ENCODE measurements around the gene AKT1. TPM values are rescaled to one million over a fixed set of nuclear protein-coding genes. Genes with fewer than 3 reads are reported as not detected.
"Not testable (repeated sequence)": the region's sequence is repeated elsewhere in the genome, so short reads cannot be mapped to it uniquely, and the experiment has no call there.

AKT1 gene
- polyA plus RNA-seq, 2 donors = 62.6 to 62.9 TPM

GRCh38 chr14:104734601-104734990 lies 61.0 kb downstream of the AKT1 start:
- Histone ChIP-seq H3K9me3 (ENCODE audit: control insufficient read depth in 2 of 2, insufficient read depth in 1 of 2, low read depth in 1 of 2, low read length in 1 of 2) (no peaks in the 10 kb centered on the region), H3K27me3 (ENCODE audit: control insufficient read depth in 1 of 2, insufficient read depth in 2 of 2, low read length in 2 of 2) (no peaks in the 10 kb centered on the region), H3K27ac (ENCODE audit: low read depth in 2 of 2, low read length in 1 of 2) (peak overlapping the region in 1 of 2 donors; percentile 14), H3K4me3 (ENCODE audit: low read depth in 1 of 2, low read length in 2 of 2) (no peak overlapping the region), H3K36me3 (ENCODE audit: control insufficient read depth in 2 of 2, insufficient read depth in 2 of 2, low read length in 1 of 2) (no peaks in the 10 kb centered on the region), H3K4me1 (ENCODE audit: control insufficient read depth in 2 of 2, insufficient read depth in 2 of 2, low read length in 1 of 2) (peaks cover 5 to 38% of the 10 kb centered on the region in 2 donors)
- WGBS, 2 donors = 87 to 93% methylated on average over 9 of the region's 9 CpGs

DNA sequence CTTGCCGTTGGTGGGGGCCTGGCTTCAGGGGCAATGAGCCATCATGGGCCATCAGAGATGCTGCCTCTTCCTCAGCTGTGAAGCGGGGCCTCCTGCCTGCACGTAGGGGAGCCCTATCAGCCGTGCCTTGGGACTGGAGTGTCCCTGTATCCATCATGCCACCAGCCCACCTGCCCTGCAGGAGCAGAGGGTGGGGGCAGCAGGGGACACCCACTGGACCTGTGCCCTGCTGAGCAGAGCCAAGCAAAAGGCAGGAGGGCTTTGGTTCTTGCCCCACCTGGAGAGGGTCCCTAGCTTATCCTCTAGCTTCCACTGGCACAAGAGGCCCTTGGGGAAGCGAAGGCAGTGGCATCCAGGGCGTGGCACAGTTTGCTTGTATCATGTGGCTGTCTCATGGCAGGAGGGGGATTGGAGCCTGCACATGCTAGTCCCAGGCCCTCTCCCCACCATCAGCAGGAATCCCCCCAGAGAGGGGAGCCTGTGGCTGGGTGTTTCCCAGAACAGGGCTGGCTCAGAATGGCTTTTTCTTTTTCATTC lies 61.4 kb downstream of the AKT1 start:
- Histone ChIP-seq H3K9me3 (ENCODE audit: control insufficient read depth in 2 of 2, insufficient read depth in 1 of 2, low read depth in 1 of 2, low read length in 1 of 2) (no peaks in the 10 kb centered on the region), H3K36me3 (ENCODE audit: control insufficient read depth in 2 of 2, insufficient read depth in 2 of 2, low read length in 1 of 2) (no peaks in the 10 kb centered on the region), H3K4me1 (ENCODE audit: control insufficient read depth in 2 of 2, insufficient read depth in 2 of 2, low read length in 1 of 2) (peaks cover 5 to 38% of the 10 kb centered on the region in 2 donors), H3K4me3 (ENCODE audit: low read depth in 1 of 2, low read length in 2 of 2) (no peak overlapping the region), H3K27me3 (ENCODE audit: control insufficient read depth in 1 of 2, insufficient read depth in 2 of 2, low read length in 2 of 2) (no peaks in the 10 kb centered on the region), H3K27ac (ENCODE audit: low read depth in 2 of 2, low read length in 1 of 2) (peak overlapping the region in 1 of 2 donors; percentile 17)
- WGBS, 2 donors = 86 to 94% methylated on average over 6 of the region's 6 CpGs

- peak overlapping the region; percentile 45 to 76 for H3K27ac ChIP-seq (ENCODE audit: low read depth in 2 of 2, low read length in 1 of 2)
- H3K9me3 ChIP-seq (ENCODE audit: control insufficient read depth in 2 of 2, insufficient read depth in 1 of 2, low read depth in 1 of 2, low read length in 1 of 2) = no peaks in the 10 kb centered on the region
- H3K4me1 ChIP-seq (ENCODE audit: control insufficient read depth in 2 of 2, insufficient read depth in 2 of 2, low read length in 1 of 2) = peaks cover 5 to 38% of the 10 kb centered on the region in 2 donors
- H3K36me3 ChIP-seq (ENCODE audit: control insufficient read depth in 2 of 2, insufficient read depth in 2 of 2, low read length in 1 of 2) = no peaks in the 10 kb centered on the region
- 66 to 75% methylated on average over 23 of the region's 23 CpGs for WGBS, 2 donors
- H3K27me3 ChIP-seq (ENCODE audit: control insufficient read depth in 1 of 2, insufficient read depth in 2 of 2, low read length in 2 of 2) = no peaks in the 10 kb centered on the region
- H3K4me3 ChIP-seq (ENCODE audit: low read depth in 1 of 2, low read length in 2 of 2) = no peak overlapping the region
Measured at GRCh38 chr14:104732931-104733681, 62.4 kb downstream of the AKT1 start.

- Histone ChIP-seq H3K4me1 (ENCODE audit: control insufficient read depth in 2 of 2, insufficient read depth in 2 of 2, low read length in 1 of 2) (peaks cover 5 to 38% of the 10 kb centered on the region in 2 donors), H3K4me3 (ENCODE audit: low read depth in 1 of 2, low read length in 2 of 2) (no peak overlapping the region), H3K27ac (ENCODE audit: low read depth in 2 of 2, low read length in 1 of 2) (peak overlapping the region; percentile 45 to 76), H3K36me3 (ENCODE audit: control insufficient read depth in 2 of 2, insufficient read depth in 2 of 2, low read length in 1 of 2) (no peaks in the 10 kb centered on the region), H3K27me3 (ENCODE audit: control insufficient read depth in 1 of 2, insufficient read depth in 2 of 2, low read length in 2 of 2) (no peaks in the 10 kb centered on the region), H3K9me3 (ENCODE audit: control insufficient read depth in 2 of 2, insufficient read depth in 1 of 2, low read depth in 1 of 2, low read length in 1 of 2) (no peaks in the 10 kb centered on the region)
- 45 to 47% methylated on average over 13 to 14 of the region's 14 CpGs for WGBS, 2 donors
Measured at GRCh38 chr14:104732355-104732804, 63.2 kb downstream of the AKT1 start.

- Histone ChIP-seq H3K36me3 (ENCODE audit: control insufficient read depth in 2 of 2, insufficient read depth in 2 of 2, low read length in 1 of 2) (no peaks in the 10 kb centered on the region), H3K9me3 (ENCODE audit: control insufficient read depth in 2 of 2, insufficient read depth in 1 of 2, low read depth in 1 of 2, low read length in 1 of 2) (no peaks in the 10 kb centered on the region), H3K27ac (ENCODE audit: low read depth in 2 of 2, low read length in 1 of 2) (peak overlapping the region; percentile 45 to 65), H3K4me3 (ENCODE audit: low read depth in 1 of 2, low read length in 2 of 2) (no peak overlapping the region), H3K27me3 (ENCODE audit: control insufficient read depth in 1 of 2, insufficient read depth in 2 of 2, low read length in 2 of 2) (no peaks in the 10 kb centered on the region), H3K4me1 (ENCODE audit: control insufficient read depth in 2 of 2, insufficient read depth in 2 of 2, low read length in 1 of 2) (peaks cover 5 to 38% of the 10 kb centered on the region in 2 donors)
- WGBS, 2 donors = 89% methylated on average over 17 to 18 of the region's 18 CpGs
Measured at GRCh38 chr14:104731320-104732294, 63.9 kb downstream of the AKT1 start.

GRCh38 chr14:104730487-104730886 lies 65.1 kb downstream of the AKT1 start:
- Histone ChIP-seq H3K4me3 (ENCODE audit: low read depth in 1 of 2, low read length in 2 of 2) (no peak overlapping the region), H3K27ac (ENCODE audit: low read depth in 2 of 2, low read length in 1 of 2) (no peak overlapping the region), H3K4me1 (ENCODE audit: control insufficient read depth in 2 of 2, insufficient read depth in 2 of 2, low read length in 1 of 2) (peaks cover 5 to 32% of the 10 kb centered on the region in 2 donors), H3K27me3 (ENCODE audit: control insufficient read depth in 1 of 2, insufficient read depth in 2 of 2, low read length in 2 of 2) (no peaks in the 10 kb centered on the region), H3K36me3 (ENCODE audit: control insufficient read depth in 2 of 2, insufficient read depth in 2 of 2, low read length in 1 of 2) (no peaks in the 10 kb centered on the region), H3K9me3 (ENCODE audit: control insufficient read depth in 2 of 2, insufficient read depth in 1 of 2, low read depth in 1 of 2, low read length in 1 of 2) (no peaks in the 10 kb centered on the region)
- WGBS, 2 donors = 83 to 92% methylated on average over 5 of the region's 5 CpGs

DNA sequence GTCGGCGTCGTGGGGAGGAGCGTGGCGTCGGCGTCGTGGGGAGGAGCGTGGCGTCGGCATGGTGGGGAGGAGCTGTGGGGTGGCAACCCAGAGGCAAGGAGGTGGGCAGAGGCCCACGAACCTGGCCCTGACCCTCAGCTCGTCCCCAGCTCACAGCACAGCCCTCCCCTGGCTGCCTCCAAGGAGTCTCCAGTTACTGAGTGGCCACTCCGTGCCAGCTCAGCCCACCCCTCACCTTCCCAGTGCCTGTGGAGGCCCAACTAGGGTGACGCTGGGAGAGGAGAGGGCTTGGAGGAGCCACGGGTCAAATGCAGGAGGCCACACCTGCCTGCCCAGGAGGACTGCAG lies 65.7 kb downstream of the AKT1 start:
- 72 to 92% methylated on average over 5 to 16 of the region's 16 CpGs for WGBS, 2 donors
- H3K36me3 ChIP-seq (ENCODE audit: control insufficient read depth in 2 of 2, insufficient read depth in 2 of 2, low read length in 1 of 2) = no peaks in the 10 kb centered on the region
- peaks cover 5 to 29% of the 10 kb centered on the region in 2 donors for H3K4me1 ChIP-seq (ENCODE audit: control insufficient read depth in 2 of 2, insufficient read depth in 2 of 2, low read length in 1 of 2)

GRCh38 chr14:104729176-104729834 lies 66.2 kb downstream of the AKT1 start:
- not testable (repeated sequence) for H3K9me3 ChIP-seq (ENCODE audit: control insufficient read depth in 2 of 2, insufficient read depth in 1 of 2, low read depth in 1 of 2, low read length in 1 of 2); H3K36me3 ChIP-seq (ENCODE audit: control insufficient read depth in 2 of 2, insufficient read depth in 2 of 2, low read length in 1 of 2); H3K27ac ChIP-seq (ENCODE audit: low read depth in 2 of 2, low read length in 1 of 2); H3K27me3 ChIP-seq (ENCODE audit: control insufficient read depth in 1 of 2, insufficient read depth in 2 of 2, low read length in 2 of 2); H3K4me3 ChIP-seq (ENCODE audit: low read depth in 1 of 2, low read length in 2 of 2)
- H3K4me1 ChIP-seq (ENCODE audit: control insufficient read depth in 2 of 2, insufficient read depth in 2 of 2, low read length in 1 of 2) = peaks cover 5 to 34% of the 10 kb centered on the region in 2 donors
- 94 to 96% methylated on average over 31 to 72 of the region's 73 CpGs for WGBS, 2 donors

More for the DNA sequence above, 65.7 kb downstream of the AKT1 start:
- Histone ChIP-seq H3K27me3 (ENCODE audit: control insufficient read depth in 1 of 2, insufficient read depth in 2 of 2, low read length in 2 of 2) (no peaks in the 10 kb centered on the region), H3K4me3 (ENCODE audit: low read depth in 1 of 2, low read length in 2 of 2) (no peak overlapping the region), H3K27ac (ENCODE audit: low read depth in 2 of 2, low read length in 1 of 2) (no peak overlapping the region), H3K9me3 (ENCODE audit: control insufficient read depth in 2 of 2, insufficient read depth in 1 of 2, low read depth in 1 of 2, low read length in 1 of 2) (no peaks in the 10 kb centered on the region)

DNA sequence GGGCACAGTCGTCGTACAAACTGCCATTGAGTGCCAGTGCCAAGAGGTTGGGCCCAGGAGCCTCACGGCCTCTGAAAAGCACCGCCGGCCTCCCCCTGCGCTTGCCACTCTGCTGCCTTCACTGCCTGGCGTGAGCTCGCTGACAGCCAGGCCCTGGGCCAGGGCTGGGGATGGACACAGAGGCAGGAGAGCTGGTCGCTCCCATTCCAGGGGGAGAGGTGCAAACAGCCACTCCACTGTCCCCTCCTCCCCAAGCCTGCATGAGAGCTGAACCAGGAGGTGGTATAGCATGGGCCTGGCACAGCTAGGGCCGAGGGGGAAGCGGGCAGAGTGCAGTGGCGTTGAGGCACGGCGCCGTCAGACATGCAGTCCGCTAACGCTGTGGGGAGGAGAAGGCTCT lies 66.9 kb downstream of the AKT1 start:
- no peaks in the 10 kb centered on the region for H3K9me3 ChIP-seq (ENCODE audit: control insufficient read depth in 2 of 2, insufficient read depth in 1 of 2, low read depth in 1 of 2, low read length in 1 of 2)
- H3K27ac ChIP-seq (ENCODE audit: low read depth in 2 of 2, low read length in 1 of 2) = no peak overlapping the region
- 89 to 91% methylated on average over 17 of the region's 17 CpGs for WGBS, 2 donors
- H3K4me3 ChIP-seq (ENCODE audit: low read depth in 1 of 2, low read length in 2 of 2) = no peak overlapping the region
- H3K27me3 ChIP-seq (ENCODE audit: control insufficient read depth in 1 of 2, insufficient read depth in 2 of 2, low read length in 2 of 2) = no peaks in the 10 kb centered on the region
- H3K36me3 ChIP-seq (ENCODE audit: control insufficient read depth in 2 of 2, insufficient read depth in 2 of 2, low read length in 1 of 2) = no peaks in the 10 kb centered on the region
- H3K4me1 ChIP-seq (ENCODE audit: control insufficient read depth in 2 of 2, insufficient read depth in 2 of 2, low read length in 1 of 2) = peaks cover 5 to 27% of the 10 kb centered on the region in 2 donors
